Measurements from ENCODE around the gene STXBP6.
"Not testable (repeated sequence)": the region's sequence is repeated elsewhere in the genome, so short reads cannot be mapped to it uniquely, and the experiment has no call there.

The STXBP6 gene

DNA sequence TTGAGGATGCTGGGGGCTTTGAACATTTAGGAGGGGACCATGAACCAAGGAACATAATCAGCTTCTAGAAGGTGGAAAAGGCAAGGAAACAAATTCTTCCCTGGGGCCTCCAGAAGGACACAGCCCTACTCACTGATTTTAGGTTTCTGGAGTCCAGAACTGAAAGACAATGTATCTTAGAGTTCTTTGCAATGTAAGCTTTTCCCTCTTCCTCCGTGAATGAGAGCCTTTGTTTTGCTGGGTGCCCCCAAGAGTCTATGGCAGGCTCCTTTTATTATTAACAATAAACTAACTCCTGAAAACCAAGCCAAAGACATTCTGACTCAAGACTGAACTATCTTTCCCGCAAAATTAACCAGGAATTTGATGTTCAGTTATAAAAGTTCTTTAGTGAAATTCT is 204.1 kb downstream of the STXBP6 start:
- Histone ChIP-seq H3K4me2 (no peak overlapping the region), H3K27me3 (no peaks in the 10 kb centered on the region), H3K4me1 (peaks cover 0 to 14% (median 0%) of the 10 kb centered on the region in 10 experiments; a peak in 3 of 20 replicates), H3K9me3 (replicated peaks in 1 of 11) (no peaks in the 10 kb centered on the region), H3K36me3 (no peaks in the 10 kb centered on the region), H3K9ac (no peak overlapping the region), H3K4me3 (no peak overlapping the region), H4K20me1 (no peaks in the 10 kb centered on the region), H3K27ac (no peak overlapping the region)
- TF ChIP-seq Cebpa-rat (IDR thresholded peaks at IDR 0.05) = no peak

DNA sequence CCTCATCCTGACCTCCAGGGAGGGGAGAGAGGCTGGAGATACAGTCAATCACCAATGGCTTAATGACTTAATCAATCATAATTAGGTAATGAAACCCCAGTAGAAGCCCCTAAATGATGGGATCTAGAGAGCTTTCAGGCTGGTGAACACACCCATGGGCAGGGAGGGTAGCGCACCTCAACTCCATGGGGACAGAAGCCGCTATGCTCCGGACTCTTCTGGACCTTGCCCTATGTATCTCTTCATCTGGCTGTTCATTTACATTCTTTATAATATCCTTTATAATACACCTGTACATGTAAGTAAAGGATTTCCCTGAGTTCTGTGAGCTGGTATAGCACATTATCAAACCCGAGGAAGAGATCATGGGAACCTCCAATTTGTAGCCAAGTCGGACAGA is 205.9 kb downstream of the STXBP6 start:
- Histone ChIP-seq H3K9me3 (replicated peaks in 1 of 11) (no peaks in the 10 kb centered on the region), H4K20me1 (no peaks in the 10 kb centered on the region), H3K4me1 (0 out of 20 replicates have a peak, but pooled peaks cover 0 to 2% (median 0%) of the 10 kb centered on the region in 10 experiments), H3K36me3 (no peaks in the 10 kb centered on the region), H3K9ac (no peak overlapping the region), H3K27ac (no peak overlapping the region), H3K27me3 (no peaks in the 10 kb centered on the region), H3K4me2 (no peak overlapping the region), H3K4me3 (no peak overlapping the region)
- TF ChIP-seq Cebpa-rat (IDR thresholded peaks at IDR 0.05) = no peak

DNA sequence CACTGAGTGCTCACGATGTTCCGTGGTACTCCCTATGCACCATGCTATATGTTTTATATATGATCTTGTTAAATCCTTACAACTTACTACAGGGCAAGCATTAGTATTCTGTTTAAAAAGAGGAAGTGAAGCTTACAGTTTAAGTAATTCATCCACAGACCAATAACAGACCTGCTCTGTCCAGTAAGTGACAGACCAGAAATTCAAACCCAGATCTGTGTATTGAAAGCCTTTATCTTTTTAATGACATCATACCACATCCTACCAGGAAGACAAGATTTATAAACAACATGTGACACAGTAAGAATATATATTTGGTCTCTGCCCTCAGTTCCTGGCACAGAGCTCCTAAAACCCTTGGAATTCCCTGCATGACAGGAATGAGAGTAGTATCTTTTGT is 206.5 kb downstream of the STXBP6 start:
- no peak overlapping the region for H3K4me2 ChIP-seq
- no peaks in the 10 kb centered on the region for H3K27me3 ChIP-seq
- H3K4me1 ChIP-seq = no peaks in the 10 kb centered on the region
- no peak overlapping the region for H3K9ac ChIP-seq
- H3K9me3 ChIP-seq (replicated peaks in 1 of 11) = no peaks in the 10 kb centered on the region
- H3K4me3 ChIP-seq = no peak overlapping the region
- H3K36me3 ChIP-seq = no peaks in the 10 kb centered on the region
- no peak overlapping the region for H3K27ac ChIP-seq
- TF ChIP-seq Cebpa-rat (IDR thresholded peaks at IDR 0.05) = no peak
- no peaks in the 10 kb centered on the region for H4K20me1 ChIP-seq

- Histone ChIP-seq H3K36me3 (no peaks in the 10 kb centered on the region), H3K27ac (no peak overlapping the region), H3K9me3 (replicated peaks in 1 of 11) (no peaks in the 10 kb centered on the region), H3K9ac (no peak overlapping the region), H4K20me1 (no peaks in the 10 kb centered on the region), H3K4me3 (no peak overlapping the region), H3K27me3 (no peaks in the 10 kb centered on the region), H3K4me2 (no peak overlapping the region), H3K4me1 (no peaks in the 10 kb centered on the region)
- no peak for TF ChIP-seq Cebpa-rat (IDR thresholded peaks at IDR 0.05)
These were observed 209.6 kb downstream of the STXBP6 start for GRCh38 chr14:24840204-24840893.

- Histone ChIP-seq H3K4me3 (no peak overlapping the region), H3K27me3 (no peaks in the 10 kb centered on the region), H3K36me3 (no peaks in the 10 kb centered on the region), H3K9me3 (replicated peaks in 1 of 11) (no peaks in the 10 kb centered on the region), H3K4me1 (no peaks in the 10 kb centered on the region), H3K27ac (no peak overlapping the region), H4K20me1 (no peaks in the 10 kb centered on the region), H3K9ac (no peak overlapping the region), H3K4me2 (no peak overlapping the region)
- TF ChIP-seq Cebpa-rat (IDR thresholded peaks at IDR 0.05) = no peak
These were observed 210.2 kb downstream of the STXBP6 start for GRCh38 chr14:24839617-24840203.

GRCh38 chr14:24838945-24839616 is 210.9 kb downstream of the STXBP6 start:
- H3K4me3 ChIP-seq = no peak overlapping the region
- no peaks in the 10 kb centered on the region for H3K4me1 ChIP-seq
- H3K4me2 ChIP-seq = no peak overlapping the region
- H3K9ac ChIP-seq = no peak overlapping the region
- H3K36me3 ChIP-seq = no peaks in the 10 kb centered on the region
- no peaks in the 10 kb centered on the region for H3K9me3 ChIP-seq (replicated peaks in 1 of 11)
- no peaks in the 10 kb centered on the region for H3K27me3 ChIP-seq
- no peak for TF ChIP-seq Cebpa-rat (IDR thresholded peaks at IDR 0.05)
- H3K27ac ChIP-seq = no peak overlapping the region
- no peaks in the 10 kb centered on the region for H4K20me1 ChIP-seq

GRCh38 chr14:24837280-24838046 is 212.5 kb downstream of the STXBP6 start:
- Histone ChIP-seq H3K27me3 (no peaks in the 10 kb centered on the region), H3K9me3 (replicated peaks in 1 of 11) (no peaks in the 10 kb centered on the region), H3K4me2 (no peak overlapping the region), H3K4me1 (no peaks in the 10 kb centered on the region), H3K27ac (no peak overlapping the region), H3K36me3 (no peaks in the 10 kb centered on the region), H3K9ac (no peak overlapping the region), H3K4me3 (no peak overlapping the region), H4K20me1 (no peaks in the 10 kb centered on the region)
- TF ChIP-seq Cebpa-rat (IDR thresholded peaks at IDR 0.05) = no peak

- not testable (repeated sequence) for H3K9ac ChIP-seq; H3K36me3 ChIP-seq; H3K4me1 ChIP-seq; H3K27ac ChIP-seq; H3K9me3 ChIP-seq (replicated peaks in 1 of 11); H4K20me1 ChIP-seq; H3K4me3 ChIP-seq; H3K27me3 ChIP-seq; H3K4me2 ChIP-seq
These were observed 213.6 kb downstream of the STXBP6 start for GRCh38 chr14:24836324-24836723.

DNA sequence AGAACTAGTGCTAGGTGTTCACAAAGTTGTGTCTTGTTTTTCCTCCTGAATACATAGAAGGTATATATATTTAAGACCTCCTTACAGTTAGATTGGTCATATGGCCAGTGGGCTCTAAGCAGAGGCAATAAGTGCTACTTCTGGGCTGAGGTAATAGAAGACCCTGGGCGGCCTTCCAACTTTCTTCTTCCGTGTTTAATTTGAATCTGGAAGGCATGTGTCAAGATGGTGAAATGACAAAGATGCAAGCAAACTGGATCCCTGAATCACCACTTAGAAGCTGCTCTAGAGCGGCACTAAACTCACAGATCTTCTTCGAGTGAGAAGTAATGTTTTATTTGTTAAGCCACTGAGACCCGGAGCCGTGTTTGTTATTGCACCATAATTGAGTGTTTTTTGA is 215.0 kb downstream of the STXBP6 start:
- no peak for TF ChIP-seq Cebpa-rat (IDR thresholded peaks at IDR 0.05)
- Histone ChIP-seq H3K4me2 (no peak overlapping the region), H3K9ac (no peak overlapping the region), H3K9me3 (replicated peaks in 1 of 11) (no peaks in the 10 kb centered on the region), H3K27ac (no peak overlapping the region), H3K4me3 (no peak overlapping the region), H3K36me3 (no peaks in the 10 kb centered on the region), H3K27me3 (no peaks in the 10 kb centered on the region), H3K4me1 (no peaks in the 10 kb centered on the region), H4K20me1 (no peaks in the 10 kb centered on the region)

Data from BLaER1 treated with 17β-estradiol and CSF1 and Interleukin-3, amounts not matched to agents 10 nM and 100 nM (cell line).